Heart left ventricle (tissue), 13 donors: ENCODE measurements around the gene TTLL1.
"Not testable (repeated sequence)": the region's sequence is repeated elsewhere in the genome, so short reads cannot be mapped to it uniquely, and the experiment has no call there.

ENCODE experiments used
- CTCF ChIP-seq, 12 donors: fragments of 200-600 bp; sonication (generic) in 4 of 12; IDR thresholded peaks; one replicate each; pipeline versions ENCODE4 v1.5.0 to v1.8.0; 2018 to 2022; ENCODE audit warnings: antibody characterized with exemption in 12 of 12, mild to moderate bottlenecking in 5 of 12
- POLR2A ChIP-seq, 2 donors: fragments of 450-650 bp; IDR thresholded peaks; one replicate each; pipeline ENCODE4 v1.6.1; 2017; ENCODE audit warnings: antibody characterized with exemption in 2 of 2, mild to moderate bottlenecking in 2 of 2, moderate library complexity in 2 of 2
- donor health status: ischemic (EF 13 %, LVEDD 7.1; RV severe dilation, severe dysfunction).
- donor health status: DM: no; HTN: yes; CAD: no.
- donor health status: DM: no; HTN: no; CAD: no.
- donor health status: ischemic (EF 25% LVEDD 6.9; RV normal size, moderate dysfunction).
- donor health status: ischemic (EF 25% LVEDD 5.7; RV mildly dilated, moderate dysfunction).
- donor health status: ischemic (EF 35%, LVEDD 5.7; RV mildly dilated, moderate dysfunction).
- donor health status: nonischemic (EF 11% LVEDD 7.7; RV severe dilation, severe dysfunction).
- donor health status: DM: yes; HTN: yes; CAD: no.
- donor health status: PGD.
- donor health status: ischemic (EF 29% LVEDD 5.4; RV normal size, mild dysfunction).
- donor health status: nonischemic (EF 23%, LVEDD 6.1; RV moderate dilation, normal function).

GRCh38 chr22:43104950-43105349, 15.8 kb upstream of the TTLL1 start:
- TF ChIP-seq CTCF, POLR2A (IDR thresholded peaks at IDR 0.05): not testable (repeated sequence)
